Nephron progenitor cell (in vitro differentiated cells): ENCODE data around the gene FERMT2.

ENCODE experiments used
- DNase-seq: peaks from one replicate; pipeline ENCODE4 v3.0.0; 2021
- H3K27ac Mint-ChIP-seq: 2 replicates; pipeline ENCODE4 v1.8.0; 2021; ENCODE audit warnings: mild to moderate bottlenecking, moderate library complexity, mixed read lengths
- H3K27me3 Mint-ChIP-seq: 2 replicates; pipeline ENCODE4 v1.8.0; 2021; ENCODE audit warnings: mild to moderate bottlenecking, low read depth, mixed read lengths; ENCODE audit not compliant: poor library complexity
- H3K36me3 Mint-ChIP-seq: 2 replicates; pipeline ENCODE4 v1.8.0; 2021; ENCODE audit warnings: low read depth, mixed read lengths
- H3K4me1 Mint-ChIP-seq: 2 replicates; pipeline ENCODE4 v1.8.0; 2021; ENCODE audit warnings: mixed read lengths
- H3K4me3 Mint-ChIP-seq: 2 replicates; pipeline ENCODE4 v1.8.0; 2021; ENCODE audit warnings: mild to moderate bottlenecking, moderate library complexity, mixed read lengths
- H3K9me3 Mint-ChIP-seq: 2 replicates; pipeline ENCODE4 v1.8.0; 2021; ENCODE audit warnings: mild to moderate bottlenecking, moderate library complexity, mixed read lengths
- TF ChIP-seq, protein P1 (sequence below): fragments of 200-600 bp; sonication (generic); IDR thresholded peaks from 2 replicates; pipeline ENCODE4 v1.5.0; 2021; ENCODE audit warnings: antibody characterized with exemption

The FERMT2 gene

DNA sequence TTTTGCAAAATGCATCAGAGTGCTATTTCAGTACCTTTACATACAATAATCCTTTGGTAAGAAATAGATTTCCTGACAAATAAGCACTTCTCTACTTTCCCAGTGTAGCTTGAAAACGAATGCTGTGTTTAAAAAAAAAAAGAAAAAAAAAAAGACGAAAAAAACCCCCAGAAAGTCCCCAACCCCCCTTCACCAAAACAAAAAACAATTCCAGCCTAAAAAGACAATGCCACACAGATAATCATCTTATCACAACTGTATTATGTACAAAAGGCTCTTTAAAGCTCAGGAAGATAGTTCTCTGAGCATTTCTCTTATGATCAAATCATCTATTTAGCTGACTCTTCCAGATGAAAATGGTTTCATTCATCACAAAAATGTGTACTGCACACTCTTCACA is 1.6 kb downstream of the FERMT2 start:
- no peak for DNase-seq
- TF ChIP-seq, protein P1, sequence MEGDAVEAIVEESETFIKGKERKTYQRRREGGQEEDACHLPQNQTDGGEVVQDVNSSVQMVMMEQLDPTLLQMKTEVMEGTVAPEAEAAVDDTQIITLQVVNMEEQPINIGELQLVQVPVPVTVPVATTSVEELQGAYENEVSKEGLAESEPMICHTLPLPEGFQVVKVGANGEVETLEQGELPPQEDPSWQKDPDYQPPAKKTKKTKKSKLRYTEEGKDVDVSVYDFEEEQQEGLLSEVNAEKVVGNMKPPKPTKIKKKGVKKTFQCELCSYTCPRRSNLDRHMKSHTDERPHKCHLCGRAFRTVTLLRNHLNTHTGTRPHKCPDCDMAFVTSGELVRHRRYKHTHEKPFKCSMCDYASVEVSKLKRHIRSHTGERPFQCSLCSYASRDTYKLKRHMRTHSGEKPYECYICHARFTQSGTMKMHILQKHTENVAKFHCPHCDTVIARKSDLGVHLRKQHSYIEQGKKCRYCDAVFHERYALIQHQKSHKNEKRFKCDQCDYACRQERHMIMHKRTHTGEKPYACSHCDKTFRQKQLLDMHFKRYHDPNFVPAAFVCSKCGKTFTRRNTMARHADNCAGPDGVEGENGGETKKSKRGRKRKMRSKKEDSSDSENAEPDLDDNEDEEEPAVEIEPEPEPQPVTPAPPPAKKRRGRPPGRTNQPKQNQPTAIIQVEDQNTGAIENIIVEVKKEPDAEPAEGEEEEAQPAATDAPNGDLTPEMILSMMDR: no peak
- peak overlapping the region; percentile 100 for H3K4me3 Mint-ChIP-seq
- H3K27ac Mint-ChIP-seq: no peak overlapping the region
- peaks cover 27% of the 10 kb centered on the region for H3K36me3 Mint-ChIP-seq
- no peaks in the 10 kb centered on the region for H3K27me3 Mint-ChIP-seq
- no peaks in the 10 kb centered on the region for H3K9me3 Mint-ChIP-seq
- peaks cover 55% of the 10 kb centered on the region for H3K4me1 Mint-ChIP-seq

- H3K36me3 Mint-ChIP-seq: peaks cover 32% of the 10 kb centered on the region
- no peaks in the 10 kb centered on the region for H3K9me3 Mint-ChIP-seq
- TF ChIP-seq, protein P1: no peak
- peak overlapping the region; percentile 100 for H3K4me3 Mint-ChIP-seq
- no peak for DNase-seq
- H3K4me1 Mint-ChIP-seq: peaks cover 54% of the 10 kb centered on the region
- H3K27ac Mint-ChIP-seq: no peak overlapping the region
- H3K27me3 Mint-ChIP-seq: no peaks in the 10 kb centered on the region
These were observed 2.0 kb downstream of the FERMT2 start for GRCh38 chr14:52948836-52949235.

GRCh38 chr14:52948039-52948438 is 2.8 kb downstream of the FERMT2 start:
- Mint-ChIP-seq H3K4me1 (peaks cover 50% of the 10 kb centered on the region), H3K9me3 (no peaks in the 10 kb centered on the region), H3K4me3 (peak overlapping the region; percentile 72), H3K27me3 (no peaks in the 10 kb centered on the region), H3K36me3 (peaks cover 39% of the 10 kb centered on the region), H3K27ac (no peak overlapping the region)
- TF ChIP-seq, protein P1: no peak
- DNase-seq: no peak

DNA sequence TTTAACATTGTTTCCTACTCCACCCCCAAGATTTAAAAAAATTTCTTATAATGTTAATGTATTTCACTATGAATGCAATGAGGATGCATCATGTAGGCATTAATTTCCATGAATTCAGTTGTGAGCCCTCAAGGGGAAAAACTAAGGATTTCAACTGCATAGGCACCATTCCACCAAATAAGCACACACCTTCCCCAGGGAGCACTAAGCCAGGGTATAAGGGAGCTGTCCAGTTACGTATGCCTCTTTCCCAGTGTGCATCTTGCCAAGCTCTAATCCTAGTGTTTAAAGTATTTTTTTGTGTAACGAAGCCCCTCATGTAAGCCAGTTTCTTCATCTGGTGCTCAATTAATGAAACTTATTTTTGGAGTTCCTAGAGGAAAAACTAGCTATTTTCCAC is 6.6 kb downstream of the FERMT2 start:
- no peak overlapping the region for H3K4me3 Mint-ChIP-seq
- peaks cover 51% of the 10 kb centered on the region for H3K36me3 Mint-ChIP-seq
- H3K4me1 Mint-ChIP-seq: peaks cover 24% of the 10 kb centered on the region
- no peak overlapping the region for H3K27ac Mint-ChIP-seq
- no peaks in the 10 kb centered on the region for H3K9me3 Mint-ChIP-seq
- no peaks in the 10 kb centered on the region for H3K27me3 Mint-ChIP-seq
- TF ChIP-seq, protein P1: no peak
- DNase-seq: no peak

DNA sequence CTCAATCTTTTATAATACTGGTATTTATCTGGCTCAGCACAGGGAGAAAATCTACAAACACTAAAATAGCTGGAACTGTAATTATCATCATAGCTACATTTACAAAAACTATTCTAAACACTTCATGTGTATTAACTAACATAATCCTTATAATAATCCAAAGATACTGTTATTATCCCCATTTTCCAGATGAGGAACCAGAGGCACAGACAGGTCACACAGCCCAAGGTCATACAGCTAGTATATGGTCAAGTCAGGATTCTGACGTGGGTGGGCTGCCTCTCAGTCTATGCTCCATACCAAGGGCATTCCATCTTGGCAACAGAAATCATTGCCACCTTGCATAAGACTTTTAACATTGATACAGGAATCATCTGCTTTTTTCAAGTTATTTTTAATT is 11.4 kb downstream of the FERMT2 start:
- no peaks in the 10 kb centered on the region for H3K9me3 Mint-ChIP-seq
- peaks cover 27% of the 10 kb centered on the region for H3K36me3 Mint-ChIP-seq
- DNase-seq: no peak
- H3K27ac Mint-ChIP-seq: no peak overlapping the region
- H3K4me1 Mint-ChIP-seq: peaks cover 26% of the 10 kb centered on the region
- H3K27me3 Mint-ChIP-seq: no peaks in the 10 kb centered on the region
- H3K4me3 Mint-ChIP-seq: no peak overlapping the region
- TF ChIP-seq, protein P1: no peak

DNA sequence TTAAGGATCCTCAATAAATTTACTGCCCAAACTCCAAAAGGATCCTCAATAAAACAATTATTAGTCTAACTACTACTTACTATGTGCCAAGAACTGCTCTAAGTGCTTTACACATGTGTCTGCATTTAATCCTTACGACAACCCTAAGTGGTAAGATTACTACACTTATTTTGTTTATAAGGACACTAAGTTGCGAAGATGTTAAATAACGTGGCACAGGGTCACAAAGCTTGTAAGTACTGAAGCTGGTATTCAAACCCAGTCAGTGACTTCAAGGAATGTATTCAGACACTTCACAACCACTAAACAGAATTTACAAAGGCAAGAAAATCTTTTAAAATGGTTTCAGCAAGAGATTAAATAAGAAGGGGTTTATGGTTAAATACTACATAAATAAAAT is 13.0 kb downstream of the FERMT2 start:
- TF ChIP-seq, protein P1: no peak
- Mint-ChIP-seq H3K27me3 (no peaks in the 10 kb centered on the region), H3K36me3 (peaks cover 18% of the 10 kb centered on the region), H3K4me3 (no peak overlapping the region), H3K27ac (peak overlapping the region; percentile 56), H3K4me1 (peaks cover 21% of the 10 kb centered on the region), H3K9me3 (no peaks in the 10 kb centered on the region)
- DNase-seq: no peak
